HEK293 (cell line): ENCODE measurements around the gene SHC3.

Experiments used
- BCL11B ChIP-seq: fragments of 450-650 bp; formaldehyde crosslinking; IDR thresholded peaks from 2 replicates; pipeline ENCODE4 v1.5.1; 2016; ENCODE audit warnings: low read depth, missing biosample characterization, missing genetic modification characterization
- KLF10 ChIP-seq: fragments of 450-650 bp; IDR thresholded peaks from 2 replicates; pipeline ENCODE4 v1.5.1; 2018; ENCODE audit warnings: missing biosample characterization, mild to moderate bottlenecking, missing genetic modification characterization
- KLF16 ChIP-seq: fragments of 450-650 bp; formaldehyde crosslinking; IDR thresholded peaks from 2 replicates; pipeline ENCODE4 v1.5.1; 2017; ENCODE audit warnings: missing biosample characterization, missing genetic modification characterization
- ZBTB1 ChIP-seq: fragments of 450-650 bp; formaldehyde crosslinking; IDR thresholded peaks from 2 replicates; pipeline ENCODE4 v1.5.1; 2016; ENCODE audit warnings: missing biosample characterization, missing genetic modification characterization
- ZBTB8A ChIP-seq: fragments of 450-650 bp; formaldehyde crosslinking; IDR thresholded peaks from 2 replicates; pipeline ENCODE4 v1.5.1; 2016; ENCODE audit warnings: missing biosample characterization, missing genetic modification characterization
- ZFP37 ChIP-seq: fragments of 450-650 bp; formaldehyde crosslinking; IDR thresholded peaks from 2 replicates; pipeline ENCODE4 v1.5.1; 2016; ENCODE audit warnings: missing biosample characterization, missing genetic modification characterization
- ZNF596 ChIP-seq: fragments of 450-650 bp; IDR thresholded peaks from 2 replicates; pipeline ENCODE4 v1.5.0; 2018; ENCODE audit warnings: missing biosample characterization, mild to moderate bottlenecking, missing genetic modification characterization, moderate library complexity
- ZNF830 ChIP-seq: fragments of 450-650 bp; IDR thresholded peaks from 2 replicates; pipeline ENCODE4 v1.5.0; 2018; ENCODE audit warnings: missing biosample characterization, missing genetic modification characterization, low read depth, mild to moderate bottlenecking, moderate library complexity
- ZSCAN30 ChIP-seq: fragments of 450-650 bp; IDR thresholded peaks from 2 replicates; pipeline ENCODE4 v1.5.1; 2018; ENCODE audit warnings: missing biosample characterization, mild to moderate bottlenecking, missing genetic modification characterization, moderate library complexity
- TF ChIP-seq, protein P1 (sequence below): fragments of 450-650 bp; formaldehyde crosslinking; IDR thresholded peaks from 2 replicates; pipeline ENCODE4 v1.5.1; 2016; ENCODE audit warnings: missing biosample characterization, missing genetic modification characterization
- TF ChIP-seq, protein P2 (sequence below): fragments of 450-650 bp; formaldehyde crosslinking; IDR thresholded peaks from 2 replicates; pipeline ENCODE4 v1.5.1; 2016; ENCODE audit warnings: missing biosample characterization, missing genetic modification characterization, low read depth
- TF ChIP-seq, protein P3 (sequence below): fragments of 450-650 bp; formaldehyde crosslinking; IDR thresholded peaks from 2 replicates; pipeline ENCODE4 v1.5.1; 2017; ENCODE audit warnings: missing biosample characterization, mild to moderate bottlenecking, missing genetic modification characterization, moderate library complexity
- TF ChIP-seq, protein P4 (sequence below): fragments of 450-650 bp; formaldehyde crosslinking; IDR thresholded peaks from 2 replicates; pipeline ENCODE4 v1.5.1; 2017; ENCODE audit warnings: missing biosample characterization, missing genetic modification characterization
- TF ChIP-seq, protein P5 (sequence below): fragments of 450-650 bp; formaldehyde crosslinking; IDR thresholded peaks from 2 replicates; pipeline ENCODE4 v1.5.1; 2016; ENCODE audit warnings: missing biosample characterization, missing genetic modification characterization

DNA sequence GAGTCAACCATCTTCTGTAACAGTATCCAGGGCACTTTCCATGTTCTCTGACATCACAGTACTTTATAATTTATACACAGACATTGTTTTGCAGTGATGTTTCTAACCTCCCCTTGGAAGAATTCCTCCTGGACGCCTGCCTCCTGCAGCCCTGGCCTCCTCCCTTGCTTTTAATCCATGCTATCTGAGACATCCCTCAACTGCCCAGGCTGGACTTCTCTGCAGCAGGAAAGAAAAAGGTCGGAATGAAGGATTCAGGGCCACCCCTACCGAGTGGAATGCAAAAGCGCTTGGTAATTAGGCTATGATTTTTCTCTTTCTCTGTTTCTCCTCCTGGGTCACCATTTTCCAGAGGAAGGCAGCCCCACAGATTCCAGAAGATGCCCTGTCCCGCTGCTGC lies 47.0 kb upstream of the SHC3 start:
- TF ChIP-seq ZBTB8A = no peak
- no peak for TF ChIP-seq ZNF830
- no peak for TF ChIP-seq ZNF596 (tag by site-specific recombination)
- TF ChIP-seq, protein P1, sequence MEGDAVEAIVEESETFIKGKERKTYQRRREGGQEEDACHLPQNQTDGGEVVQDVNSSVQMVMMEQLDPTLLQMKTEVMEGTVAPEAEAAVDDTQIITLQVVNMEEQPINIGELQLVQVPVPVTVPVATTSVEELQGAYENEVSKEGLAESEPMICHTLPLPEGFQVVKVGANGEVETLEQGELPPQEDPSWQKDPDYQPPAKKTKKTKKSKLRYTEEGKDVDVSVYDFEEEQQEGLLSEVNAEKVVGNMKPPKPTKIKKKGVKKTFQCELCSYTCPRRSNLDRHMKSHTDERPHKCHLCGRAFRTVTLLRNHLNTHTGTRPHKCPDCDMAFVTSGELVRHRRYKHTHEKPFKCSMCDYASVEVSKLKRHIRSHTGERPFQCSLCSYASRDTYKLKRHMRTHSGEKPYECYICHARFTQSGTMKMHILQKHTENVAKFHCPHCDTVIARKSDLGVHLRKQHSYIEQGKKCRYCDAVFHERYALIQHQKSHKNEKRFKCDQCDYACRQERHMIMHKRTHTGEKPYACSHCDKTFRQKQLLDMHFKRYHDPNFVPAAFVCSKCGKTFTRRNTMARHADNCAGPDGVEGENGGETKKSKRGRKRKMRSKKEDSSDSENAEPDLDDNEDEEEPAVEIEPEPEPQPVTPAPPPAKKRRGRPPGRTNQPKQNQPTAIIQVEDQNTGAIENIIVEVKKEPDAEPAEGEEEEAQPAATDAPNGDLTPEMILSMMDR = no peak
- TF ChIP-seq, protein P2, sequence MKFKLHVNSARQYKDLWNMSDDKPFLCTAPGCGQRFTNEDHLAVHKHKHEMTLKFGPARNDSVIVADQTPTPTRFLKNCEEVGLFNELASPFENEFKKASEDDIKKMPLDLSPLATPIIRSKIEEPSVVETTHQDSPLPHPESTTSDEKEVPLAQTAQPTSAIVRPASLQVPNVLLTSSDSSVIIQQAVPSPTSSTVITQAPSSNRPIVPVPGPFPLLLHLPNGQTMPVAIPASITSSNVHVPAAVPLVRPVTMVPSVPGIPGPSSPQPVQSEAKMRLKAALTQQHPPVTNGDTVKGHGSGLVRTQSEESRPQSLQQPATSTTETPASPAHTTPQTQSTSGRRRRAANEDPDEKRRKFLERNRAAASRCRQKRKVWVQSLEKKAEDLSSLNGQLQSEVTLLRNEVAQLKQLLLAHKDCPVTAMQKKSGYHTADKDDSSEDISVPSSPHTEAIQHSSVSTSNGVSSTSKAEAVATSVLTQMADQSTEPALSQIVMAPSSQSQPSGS (tag by site-specific recombination) = no peak
- no peak for TF ChIP-seq KLF16 (tag by site-specific recombination)
- TF ChIP-seq ZBTB1 = no peak
- TF ChIP-seq KLF10 = no peak
- TF ChIP-seq, protein P3, sequence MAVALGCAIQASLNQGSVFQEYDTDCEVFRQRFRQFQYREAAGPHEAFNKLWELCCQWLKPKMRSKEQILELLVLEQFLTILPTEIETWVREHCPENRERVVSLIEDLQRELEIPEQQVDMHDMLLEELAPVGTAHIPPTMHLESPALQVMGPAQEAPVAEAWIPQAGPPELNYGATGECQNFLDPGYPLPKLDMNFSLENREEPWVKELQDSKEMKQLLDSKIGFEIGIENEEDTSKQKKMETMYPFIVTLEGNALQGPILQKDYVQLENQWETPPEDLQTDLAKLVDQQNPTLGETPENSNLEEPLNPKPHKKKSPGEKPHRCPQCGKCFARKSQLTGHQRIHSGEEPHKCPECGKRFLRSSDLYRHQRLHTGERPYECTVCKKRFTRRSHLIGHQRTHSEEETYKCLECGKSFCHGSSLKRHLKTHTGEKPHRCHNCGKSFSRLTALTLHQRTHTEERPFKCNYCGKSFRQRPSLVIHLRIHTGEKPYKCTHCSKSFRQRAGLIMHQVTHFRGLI (tag by site-specific recombination) = no peak
- no peak for TF ChIP-seq ZSCAN30 (tag by site-specific recombination)
- TF ChIP-seq, protein P4, sequence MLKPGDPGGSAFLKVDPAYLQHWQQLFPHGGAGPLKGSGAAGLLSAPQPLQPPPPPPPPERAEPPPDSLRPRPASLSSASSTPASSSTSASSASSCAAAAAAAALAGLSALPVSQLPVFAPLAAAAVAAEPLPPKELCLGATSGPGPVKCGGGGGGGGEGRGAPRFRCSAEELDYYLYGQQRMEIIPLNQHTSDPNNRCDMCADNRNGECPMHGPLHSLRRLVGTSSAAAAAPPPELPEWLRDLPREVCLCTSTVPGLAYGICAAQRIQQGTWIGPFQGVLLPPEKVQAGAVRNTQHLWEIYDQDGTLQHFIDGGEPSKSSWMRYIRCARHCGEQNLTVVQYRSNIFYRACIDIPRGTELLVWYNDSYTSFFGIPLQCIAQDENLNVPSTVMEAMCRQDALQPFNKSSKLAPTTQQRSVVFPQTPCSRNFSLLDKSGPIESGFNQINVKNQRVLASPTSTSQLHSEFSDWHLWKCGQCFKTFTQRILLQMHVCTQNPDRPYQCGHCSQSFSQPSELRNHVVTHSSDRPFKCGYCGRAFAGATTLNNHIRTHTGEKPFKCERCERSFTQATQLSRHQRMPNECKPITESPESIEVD (tag by site-specific recombination) = no peak
- no peak for TF ChIP-seq ZFP37 (tag by site-specific recombination)
- TF ChIP-seq, protein P5, sequence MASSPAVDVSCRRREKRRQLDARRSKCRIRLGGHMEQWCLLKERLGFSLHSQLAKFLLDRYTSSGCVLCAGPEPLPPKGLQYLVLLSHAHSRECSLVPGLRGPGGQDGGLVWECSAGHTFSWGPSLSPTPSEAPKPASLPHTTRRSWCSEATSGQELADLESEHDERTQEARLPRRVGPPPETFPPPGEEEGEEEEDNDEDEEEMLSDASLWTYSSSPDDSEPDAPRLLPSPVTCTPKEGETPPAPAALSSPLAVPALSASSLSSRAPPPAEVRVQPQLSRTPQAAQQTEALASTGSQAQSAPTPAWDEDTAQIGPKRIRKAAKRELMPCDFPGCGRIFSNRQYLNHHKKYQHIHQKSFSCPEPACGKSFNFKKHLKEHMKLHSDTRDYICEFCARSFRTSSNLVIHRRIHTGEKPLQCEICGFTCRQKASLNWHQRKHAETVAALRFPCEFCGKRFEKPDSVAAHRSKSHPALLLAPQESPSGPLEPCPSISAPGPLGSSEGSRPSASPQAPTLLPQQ (tag by site-specific recombination) = no peak
- no peak for TF ChIP-seq BCL11B (tag by site-specific recombination)
